ENCODE measurements around the gene SLC1A7.

SLC1A7 gene

GRCh38 chr1:53061123-53061858 is 81.1 kb downstream of the SLC1A7 start:
- no peak for TF ChIP-seq ZNF274 (IDR thresholded peaks at IDR 0.05; ENCODE audit: low read depth, low read length)
- H3K4me3 ChIP-seq (ENCODE audit: low read length): no peak overlapping the region

GRCh38 chr1:53060579-53060978 is 81.9 kb downstream of the SLC1A7 start:
- no peak overlapping the region for H3K4me3 ChIP-seq (ENCODE audit: low read length)
- TF ChIP-seq ZNF274 (IDR thresholded peaks at IDR 0.05; ENCODE audit: low read depth, low read length): no peak

GRCh38 chr1:53057127-53057526 is 85.3 kb downstream of the SLC1A7 start:
- TF ChIP-seq ZNF274 (IDR thresholded peaks at IDR 0.05; ENCODE audit: low read depth, low read length): no peak
- H3K4me3 ChIP-seq (ENCODE audit: low read length): no peak overlapping the region

GRCh38 chr1:53051676-53052075 is 90.8 kb downstream of the SLC1A7 start:
- TF ChIP-seq ZNF274 (IDR thresholded peaks at IDR 0.05; ENCODE audit: low read depth, low read length): no peak
- no peak overlapping the region for H3K4me3 ChIP-seq (ENCODE audit: low read length)

- no peak for TF ChIP-seq ZNF274 (IDR thresholded peaks at IDR 0.05; ENCODE audit: low read depth, low read length)
- no peak overlapping the region for H3K4me3 ChIP-seq (ENCODE audit: low read length)
Measured at GRCh38 chr1:53050310-53050709, 92.1 kb downstream of the SLC1A7 start.

- TF ChIP-seq ZNF274 (IDR thresholded peaks at IDR 0.05; ENCODE audit: low read depth, low read length): no peak
- no peak overlapping the region for H3K4me3 ChIP-seq (ENCODE audit: low read length)
Measured at GRCh38 chr1:53049574-53049967, 92.9 kb downstream of the SLC1A7 start.

GRCh38 chr1:53048960-53049573 is 93.4 kb downstream of the SLC1A7 start:
- no peak for TF ChIP-seq ZNF274 (IDR thresholded peaks at IDR 0.05; ENCODE audit: low read depth, low read length)

GRCh38 chr1:53047737-53048736 is 94.4 kb downstream of the SLC1A7 start:
- no peak for TF ChIP-seq ZNF274 (IDR thresholded peaks at IDR 0.05; ENCODE audit: low read depth, low read length)
- H3K4me3 ChIP-seq (ENCODE audit: low read length): no peak overlapping the region

More at GRCh38 chr1:53048960-53049573, 93.4 kb downstream of the SLC1A7 start:
- no peak overlapping the region for H3K4me3 ChIP-seq (ENCODE audit: low read length)

- no peak overlapping the region for H3K4me3 ChIP-seq (ENCODE audit: low read length)
- no peak for TF ChIP-seq ZNF274 (IDR thresholded peaks at IDR 0.05; ENCODE audit: low read depth, low read length)
Measured at GRCh38 chr1:53046930-53047329, 95.5 kb downstream of the SLC1A7 start.

- no peak for TF ChIP-seq ZNF274 (IDR thresholded peaks at IDR 0.05; ENCODE audit: low read depth, low read length)
Measured at GRCh38 chr1:53044926-53045325, 97.5 kb downstream of the SLC1A7 start.

GRCh38 chr1:53043271-53043670 is 99.2 kb downstream of the SLC1A7 start:
- TF ChIP-seq ZNF274 (IDR thresholded peaks at IDR 0.05; ENCODE audit: low read depth, low read length): no peak

More at GRCh38 chr1:53044926-53045325, 97.5 kb downstream of the SLC1A7 start:
- no peak overlapping the region for H3K4me3 ChIP-seq (ENCODE audit: low read length)

GRCh38 chr1:53038566-53038965 is 103.9 kb downstream of the SLC1A7 start:
- no peak for TF ChIP-seq ZNF274 (IDR thresholded peaks at IDR 0.05; ENCODE audit: low read depth, low read length)
- no peak overlapping the region for H3K4me3 ChIP-seq (ENCODE audit: low read length)

More at GRCh38 chr1:53043271-53043670, 99.2 kb downstream of the SLC1A7 start:
- H3K4me3 ChIP-seq (ENCODE audit: low read length): no peak overlapping the region

Data from GM08714 (cell line).